NCI-H2107 treated with DMSO at 0.1 percent for 48 hours (cell line): ENCODE results near the gene RAB44.
"Not testable (repeated sequence)": the region's sequence is repeated elsewhere in the genome, so short reads cannot be mapped to it uniquely, and the experiment has no call there.

Experiments used
- DNase-seq: peaks from one replicate; lab custom pipeline; 2025; ENCODE audit not compliant: unreplicated experiment; lab: John Stamatoyannopoulos, UW

Gene RAB44

GRCh38 chr6:36704961-36705577, 7.4 kb downstream of the RAB44 start:
- not testable (repeated sequence) for DNase-seq

DNA sequence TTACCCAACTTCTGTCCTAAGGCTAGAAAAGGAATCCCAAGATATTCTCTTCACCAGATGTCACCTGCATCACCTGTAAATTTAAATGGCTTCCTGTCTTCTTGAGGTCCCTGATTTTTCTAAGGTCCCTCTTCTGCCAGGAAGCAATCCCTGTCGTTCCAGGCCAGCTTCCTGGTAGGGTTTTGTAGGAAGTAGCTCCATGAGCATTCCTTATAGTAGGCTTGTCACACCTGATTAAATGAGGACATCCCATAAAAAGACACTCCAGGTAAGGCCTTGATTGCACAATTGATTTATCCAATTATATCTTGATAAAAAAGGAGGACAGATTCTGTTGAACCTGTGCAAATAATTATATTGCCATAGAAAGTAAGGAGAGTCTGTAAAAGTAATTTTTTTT, 8.7 kb downstream of the RAB44 start:
- DNase-seq = no peak

GRCh38 chr6:36712816-36713215, 15.2 kb downstream of the RAB44 start:
- DNase-seq = no peak

DNA sequence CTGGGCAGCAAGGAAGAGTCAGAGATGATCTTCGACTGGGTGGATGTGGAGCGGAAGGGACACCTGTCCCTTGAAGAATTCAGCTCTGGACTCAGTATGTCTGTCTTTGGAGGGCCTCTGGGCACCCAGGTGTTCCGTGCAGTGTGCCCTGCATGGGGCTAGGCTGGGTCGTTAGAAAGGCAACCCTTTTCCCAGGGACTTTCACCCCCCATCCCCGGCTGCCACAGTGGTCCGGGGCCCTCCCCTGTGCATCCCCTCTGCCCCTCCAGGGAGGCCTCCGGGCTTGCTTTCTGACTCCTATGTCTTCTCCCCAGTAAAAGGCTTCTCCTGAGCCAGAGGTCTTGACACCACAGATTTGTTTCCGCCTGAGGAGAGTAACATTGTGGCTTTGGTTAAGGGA, 16.2 kb downstream of the RAB44 start:
- DNase-seq = no peak

- DNase-seq = no peak
Observed at GRCh38 chr6:36714511-36714910, 16.9 kb downstream of the RAB44 start.

GRCh38 chr6:36715469-36715868, 17.8 kb downstream of the RAB44 start:
- DNase-seq = no peak

DNA sequence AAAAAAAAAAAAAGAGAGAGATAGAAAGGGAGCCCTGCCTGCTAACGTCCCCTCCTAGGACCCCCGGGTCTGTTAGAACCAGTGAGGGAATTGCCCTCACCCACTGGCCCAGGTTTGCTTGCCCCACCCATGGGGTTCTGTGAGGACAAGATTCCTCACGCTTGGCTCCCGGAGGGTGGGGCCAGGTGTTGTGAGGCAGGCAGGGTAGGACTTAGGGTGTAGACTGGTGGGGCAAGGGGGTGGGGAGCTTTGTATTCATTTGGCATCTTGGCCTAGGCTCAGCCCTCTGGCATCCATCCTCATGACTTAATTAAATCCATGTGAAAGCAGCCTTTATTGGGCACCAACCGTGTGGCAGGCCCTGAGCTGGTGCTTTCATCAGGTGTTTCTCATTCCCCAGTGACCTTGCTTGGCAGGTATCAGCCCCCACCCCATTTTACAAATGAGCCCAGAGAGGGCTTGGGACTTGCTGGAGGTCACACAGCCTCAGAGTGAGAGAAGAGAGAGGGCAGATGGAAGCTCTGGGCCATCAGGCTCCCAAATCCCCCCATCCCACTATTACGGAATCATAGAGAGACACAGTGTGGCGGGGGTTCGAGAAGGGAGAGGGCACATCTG, 19.0 kb downstream of the RAB44 start:
- DNase-seq = no peak

GRCh38 chr6:36717231-36717825, 19.7 kb downstream of the RAB44 start:
- DNase-seq = no peak

DNA sequence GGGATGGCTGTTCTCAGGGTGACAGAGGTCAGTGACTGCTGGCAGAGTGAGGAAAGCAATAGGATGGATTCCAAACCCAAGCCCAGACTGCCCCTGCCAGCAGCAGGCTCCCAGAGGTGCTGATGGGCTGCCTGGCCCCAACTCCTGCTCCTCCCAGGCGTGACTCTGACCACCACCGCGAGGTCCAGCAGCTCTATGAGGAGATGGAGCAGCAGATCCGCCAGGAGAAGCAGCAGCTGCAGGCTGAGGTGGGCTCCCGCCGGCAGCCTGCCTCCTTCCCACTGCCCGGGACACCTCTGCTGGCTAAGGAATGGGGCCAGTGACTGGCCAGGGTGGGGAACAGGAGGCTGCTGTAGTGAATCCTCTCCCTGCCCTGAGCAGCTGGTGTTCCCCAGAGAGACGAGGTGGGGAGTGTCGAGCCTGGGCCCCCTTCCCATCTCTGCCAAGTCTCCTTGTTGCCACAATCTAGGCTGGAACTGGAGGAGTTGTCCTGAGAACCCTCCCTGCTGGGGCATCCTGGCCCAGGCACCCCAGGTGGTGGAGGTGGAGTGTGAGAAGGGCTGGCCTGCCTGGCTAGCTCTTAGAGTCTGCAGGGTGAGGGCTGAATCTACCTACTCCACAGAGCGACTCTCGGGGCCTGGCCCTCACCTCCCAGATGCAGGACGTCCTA, 20.4 kb downstream of the RAB44 start:
- DNase-seq = no peak

DNA sequence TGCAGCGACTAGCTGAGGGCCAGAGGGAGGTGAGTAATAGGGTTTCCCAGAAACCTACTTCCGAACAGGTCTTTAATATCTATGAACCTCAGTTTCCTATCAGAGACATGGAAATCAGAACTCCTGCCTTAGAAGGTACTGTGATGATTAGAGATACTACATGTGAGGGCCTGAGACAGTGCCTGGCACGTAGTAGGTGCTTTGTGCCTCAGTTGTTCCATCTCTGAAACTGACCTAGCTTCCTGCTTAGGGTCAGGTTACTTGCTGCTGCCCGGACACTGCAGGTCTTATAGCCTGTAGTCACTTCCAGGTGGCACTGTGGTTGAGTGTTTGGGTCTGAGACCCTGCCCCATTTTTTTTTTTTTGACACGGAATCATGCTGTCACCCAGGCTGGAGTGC, 20.9 kb downstream of the RAB44 start:
- no peak for DNase-seq

DNA sequence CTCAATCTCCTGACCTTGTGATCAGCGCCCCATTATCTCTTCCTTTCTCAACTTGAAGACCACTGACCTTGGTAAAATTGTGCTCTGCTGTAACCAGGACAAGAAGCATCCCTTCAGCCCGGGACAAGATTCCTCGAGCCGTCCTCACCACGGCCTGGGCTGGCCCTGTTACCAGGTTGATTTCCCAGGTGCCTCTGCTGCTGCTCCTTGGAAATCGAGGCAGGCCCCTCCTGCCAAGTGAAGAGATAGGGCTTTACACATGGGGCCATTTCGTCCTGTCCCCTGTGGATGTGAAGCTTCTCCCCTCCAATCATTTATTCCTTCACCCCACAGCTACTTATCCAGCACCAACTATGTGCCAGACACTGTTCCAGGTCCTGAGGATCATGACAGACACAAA, 21.5 kb downstream of the RAB44 start:
- DNase-seq = no peak

GRCh38 chr6:36720251-36721141, 22.9 kb downstream of the RAB44 start:
- DNase-seq = no peak

GRCh38 chr6:36721369-36722140, 23.9 kb downstream of the RAB44 start:
- DNase-seq = no peak

GRCh38 chr6:36722365-36722764, 24.7 kb downstream of the RAB44 start:
- no peak for DNase-seq

DNA sequence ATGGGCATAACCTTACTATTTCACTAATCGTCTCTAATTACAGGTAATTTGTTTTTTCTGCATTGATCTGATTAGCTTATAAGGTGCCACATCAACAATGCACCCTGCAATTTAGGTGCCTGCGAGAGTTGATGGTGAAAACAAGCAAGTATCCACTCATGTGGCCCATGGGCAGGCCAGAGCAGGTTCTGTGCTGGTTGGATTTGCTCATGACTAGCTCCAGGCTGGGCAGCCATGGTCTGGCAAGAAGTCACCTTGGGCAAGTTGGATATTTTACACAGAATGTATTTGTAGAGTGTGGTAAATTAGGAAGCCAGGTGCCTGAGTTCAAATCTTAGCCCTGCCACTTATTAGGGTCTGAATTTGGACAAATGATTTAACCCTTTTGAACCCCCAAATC, 25.3 kb downstream of the RAB44 start:
- DNase-seq = no peak

GRCh38 chr6:36723992-36724391, 26.4 kb downstream of the RAB44 start:
- DNase-seq = not testable (repeated sequence)

DNA sequence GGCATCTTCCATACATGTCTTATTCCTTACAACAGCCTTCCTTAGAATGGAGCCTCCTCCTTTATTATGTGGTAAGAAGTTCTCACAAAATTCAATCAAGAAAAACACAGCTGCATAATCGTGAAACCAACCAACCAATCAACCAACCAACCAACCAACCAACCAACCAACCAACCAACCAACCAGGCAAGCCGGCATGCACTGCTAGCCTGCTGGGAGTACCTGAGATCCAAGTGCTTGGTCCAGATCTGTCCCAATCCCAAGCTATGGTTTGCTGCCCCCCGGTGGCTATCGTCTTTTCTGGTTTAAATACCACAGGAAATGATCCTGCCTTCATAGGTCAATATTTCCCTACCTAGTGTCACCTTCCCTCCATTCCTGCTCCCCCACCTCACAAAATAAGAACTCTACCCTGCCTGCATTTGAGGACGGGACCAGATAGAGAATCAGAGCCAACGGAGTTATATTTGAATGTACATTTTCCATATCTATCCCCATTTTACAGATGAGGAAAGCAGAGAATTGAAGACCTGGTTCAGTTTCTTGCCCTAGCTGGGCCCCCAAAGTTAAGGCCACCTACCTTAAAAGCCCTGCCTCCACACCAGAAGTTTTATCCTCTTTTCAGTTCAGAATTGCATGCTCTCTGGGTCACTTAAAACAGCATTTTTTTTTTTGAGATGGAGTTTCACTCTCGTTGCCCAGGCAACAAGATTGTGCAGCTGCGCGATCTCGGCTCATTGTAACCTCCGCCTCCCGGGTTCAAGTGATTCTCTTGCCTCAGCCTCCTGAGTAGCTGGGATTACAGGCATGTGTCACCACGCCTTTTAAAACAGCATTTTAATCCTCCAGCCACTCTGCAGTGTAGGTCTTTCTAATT, 27.1 kb downstream of the RAB44 start:
- peak; percentile 43 for DNase-seq

DNA sequence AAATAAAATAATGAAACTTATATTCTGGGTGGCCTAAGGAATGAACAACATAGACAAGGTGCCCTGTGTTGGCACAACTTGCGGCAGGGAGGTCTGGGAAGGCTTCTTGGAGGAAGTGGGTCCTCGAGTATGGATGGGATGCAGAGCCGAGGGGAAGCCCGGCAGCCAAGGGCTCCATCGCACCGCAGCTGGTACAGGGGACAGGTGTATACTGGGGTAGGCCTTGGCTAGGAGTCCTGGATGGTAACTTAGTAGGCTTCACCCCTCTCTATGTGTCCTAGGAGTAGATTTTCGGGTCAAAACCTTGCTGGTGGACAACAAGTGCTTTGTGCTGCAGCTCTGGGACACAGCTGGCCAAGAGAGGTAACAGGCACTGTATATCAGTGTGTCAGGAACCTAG, 28.0 kb downstream of the RAB44 start:
- DNase-seq = no peak

GRCh38 chr6:36727505-36728021, 29.9 kb downstream of the RAB44 start:
- peak; percentile 37 for DNase-seq
